GM12874 (cell line): ENCODE results near the gene LRCH1.

ENCODE experiments used
- TF ChIP-seq, protein P1 (sequence below): IDR thresholded peaks from 2 replicates; pipeline ENCODE4 v1.5.1; 2011; ENCODE audit warnings: low read depth, mild to moderate bottlenecking, control low read depth, low read length, moderate library complexity; ENCODE audit not compliant: insufficient read depth

The LRCH1 gene

DNA sequence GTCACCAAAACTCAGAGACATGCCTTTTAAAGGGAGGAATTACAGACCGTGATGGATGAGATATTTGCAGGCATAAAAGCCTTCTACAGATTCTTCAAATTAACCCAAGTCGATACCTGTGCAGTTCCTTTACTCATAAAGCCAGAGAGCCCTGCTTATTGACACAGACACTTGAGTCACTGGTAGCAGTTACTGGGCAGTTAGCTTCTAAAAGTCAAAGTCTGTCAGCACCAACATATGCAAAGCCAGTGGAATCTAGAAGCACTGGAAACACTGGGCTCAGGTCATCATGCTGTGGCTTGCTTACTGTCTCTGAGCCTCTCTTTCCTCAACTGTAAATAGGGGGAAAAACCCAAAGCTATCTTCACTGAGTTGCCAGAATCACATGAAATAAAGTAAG, 25.7 kb upstream of the LRCH1 start:
- TF ChIP-seq, protein P1, sequence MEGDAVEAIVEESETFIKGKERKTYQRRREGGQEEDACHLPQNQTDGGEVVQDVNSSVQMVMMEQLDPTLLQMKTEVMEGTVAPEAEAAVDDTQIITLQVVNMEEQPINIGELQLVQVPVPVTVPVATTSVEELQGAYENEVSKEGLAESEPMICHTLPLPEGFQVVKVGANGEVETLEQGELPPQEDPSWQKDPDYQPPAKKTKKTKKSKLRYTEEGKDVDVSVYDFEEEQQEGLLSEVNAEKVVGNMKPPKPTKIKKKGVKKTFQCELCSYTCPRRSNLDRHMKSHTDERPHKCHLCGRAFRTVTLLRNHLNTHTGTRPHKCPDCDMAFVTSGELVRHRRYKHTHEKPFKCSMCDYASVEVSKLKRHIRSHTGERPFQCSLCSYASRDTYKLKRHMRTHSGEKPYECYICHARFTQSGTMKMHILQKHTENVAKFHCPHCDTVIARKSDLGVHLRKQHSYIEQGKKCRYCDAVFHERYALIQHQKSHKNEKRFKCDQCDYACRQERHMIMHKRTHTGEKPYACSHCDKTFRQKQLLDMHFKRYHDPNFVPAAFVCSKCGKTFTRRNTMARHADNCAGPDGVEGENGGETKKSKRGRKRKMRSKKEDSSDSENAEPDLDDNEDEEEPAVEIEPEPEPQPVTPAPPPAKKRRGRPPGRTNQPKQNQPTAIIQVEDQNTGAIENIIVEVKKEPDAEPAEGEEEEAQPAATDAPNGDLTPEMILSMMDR, result no peak

GRCh38 chr13:46529216-46529919, 23.6 kb upstream of the LRCH1 start:
- TF ChIP-seq, protein P1, result no peak

DNA sequence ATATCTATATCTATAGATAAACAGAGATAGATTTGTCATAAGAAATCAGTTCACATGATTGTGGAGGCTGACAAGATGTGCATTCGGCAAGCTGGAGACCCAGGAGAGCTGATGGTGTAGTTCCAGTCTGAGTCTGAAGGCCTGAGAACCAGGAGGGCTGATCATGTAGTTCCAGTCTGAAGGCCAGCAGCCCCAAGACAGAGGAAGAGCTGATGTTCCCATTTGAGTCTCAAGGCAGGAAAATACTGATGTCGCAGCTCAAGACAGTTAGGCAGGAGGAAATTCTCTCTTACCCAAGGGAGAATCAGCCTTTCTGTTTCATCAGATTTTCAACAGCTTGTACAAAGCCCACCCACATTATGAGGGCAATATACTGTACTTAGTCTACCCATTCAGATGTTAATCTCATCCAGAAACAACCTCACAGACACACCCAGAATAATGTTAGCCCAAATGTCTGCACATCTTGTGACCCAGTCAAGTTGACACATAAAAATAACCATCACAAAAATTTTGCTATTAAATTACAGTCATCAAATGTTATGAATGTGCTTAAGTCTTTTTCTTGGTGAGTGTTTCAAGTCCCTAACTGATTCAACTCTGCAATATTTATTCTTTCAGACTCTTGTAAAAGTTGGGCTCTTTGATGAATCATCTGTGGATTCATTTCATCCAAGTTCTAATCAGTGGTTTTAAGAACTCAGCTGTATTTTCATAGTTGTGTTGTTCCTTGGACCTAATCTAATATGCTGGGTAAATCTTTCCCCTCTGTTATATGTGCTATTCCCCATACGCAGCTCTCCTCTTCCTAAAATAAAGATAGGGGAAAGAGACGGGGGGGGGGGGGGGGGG, 22.7 kb upstream of the LRCH1 start:
- TF ChIP-seq, protein P1, result no peak

DNA sequence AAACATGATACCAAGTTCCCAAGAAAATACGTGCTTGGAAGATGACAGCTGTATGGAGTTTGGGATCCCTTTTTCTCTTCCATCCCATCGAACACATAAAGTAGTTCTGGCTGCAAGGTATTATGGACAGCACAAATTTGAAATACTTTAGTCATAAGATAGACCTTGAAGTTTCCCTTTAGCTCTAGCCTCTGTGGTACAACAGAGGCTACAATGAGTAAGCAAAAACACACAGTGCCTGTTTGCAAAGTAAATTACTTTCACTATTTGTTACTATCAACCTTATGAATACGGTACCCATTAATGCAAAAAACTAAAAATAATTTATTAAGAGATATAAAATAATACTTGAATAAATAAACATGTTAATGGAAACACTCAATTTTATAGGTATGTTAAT, 21.0 kb upstream of the LRCH1 start:
- TF ChIP-seq, protein P1, result no peak

GRCh38 chr13:46535002-46535401, 18.0 kb upstream of the LRCH1 start:
- TF ChIP-seq, protein P1, result no peak

GRCh38 chr13:46535825-46536224, 17.1 kb upstream of the LRCH1 start:
- TF ChIP-seq, protein P1, result no peak

- TF ChIP-seq, protein P1, result no peak
Observed at GRCh38 chr13:46536341-46536740, 16.6 kb upstream of the LRCH1 start.
